ENCODE data around the gene FUCA2.
A peak's percentile ranks its signal among the peaks of the same experiment; 100 is the strongest.
"Not testable (repeated sequence)": the region's sequence is repeated elsewhere in the genome, so short reads cannot be mapped to it uniquely, and the experiment has no call there.

The FUCA2 gene

GRCh38 chr6:143498428-143498827 lies 13.1 kb downstream of the FUCA2 start:
- DNase-seq (ENCODE audit: low read depth) = no peak

- DNase-seq (ENCODE audit: low read depth) = no peak
Observed at GRCh38 chr6:143496974-143497373, 14.5 kb downstream of the FUCA2 start.

- no peak for DNase-seq (ENCODE audit: low read depth)
Observed at GRCh38 chr6:143490775-143491174, 20.7 kb downstream of the FUCA2 start.

- no peak for DNase-seq (ENCODE audit: low read depth)
Observed at GRCh38 chr6:143490244-143490643, 21.3 kb downstream of the FUCA2 start.

DNA sequence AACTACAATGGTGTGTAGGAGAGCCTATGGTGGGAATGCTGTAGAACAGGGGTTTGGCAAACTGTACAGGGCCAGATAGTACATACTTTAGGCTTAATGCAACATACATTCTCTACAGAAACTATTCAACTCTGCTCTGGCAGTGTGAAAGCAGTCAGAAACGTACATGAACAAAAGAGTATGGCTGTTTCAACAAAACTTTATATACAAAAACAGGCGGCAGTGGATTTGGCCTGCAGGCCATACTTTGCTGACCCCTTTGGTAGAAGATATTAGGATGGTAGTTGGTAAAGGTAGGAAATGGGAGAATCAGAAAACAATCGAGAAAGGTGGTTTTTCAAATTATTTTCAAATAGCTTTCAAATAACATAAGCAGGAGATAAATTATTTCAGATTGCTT lies 24.8 kb downstream of the FUCA2 start:
- no peak for DNase-seq (ENCODE audit: low read depth)

DNA sequence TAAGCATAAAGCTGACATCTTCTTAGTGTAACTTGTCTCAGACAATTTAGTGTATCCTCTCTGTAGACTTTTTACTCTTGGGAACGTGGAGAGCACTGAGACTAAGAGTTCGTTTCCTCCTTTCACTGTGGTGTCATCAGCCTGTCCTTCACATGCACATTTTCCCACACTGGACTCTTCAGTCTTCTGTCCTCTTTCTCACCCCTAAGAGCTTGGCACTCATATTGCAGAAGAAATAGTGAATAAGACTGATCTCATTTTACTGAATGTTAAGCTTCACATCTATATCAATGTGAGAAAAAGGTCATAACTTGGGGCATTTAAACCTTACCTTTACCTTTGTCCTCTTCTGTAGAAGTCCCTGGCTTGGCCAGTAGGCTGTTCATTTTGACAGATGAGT lies 25.6 kb downstream of the FUCA2 start:
- no peak for DNase-seq (ENCODE audit: low read depth)

DNA sequence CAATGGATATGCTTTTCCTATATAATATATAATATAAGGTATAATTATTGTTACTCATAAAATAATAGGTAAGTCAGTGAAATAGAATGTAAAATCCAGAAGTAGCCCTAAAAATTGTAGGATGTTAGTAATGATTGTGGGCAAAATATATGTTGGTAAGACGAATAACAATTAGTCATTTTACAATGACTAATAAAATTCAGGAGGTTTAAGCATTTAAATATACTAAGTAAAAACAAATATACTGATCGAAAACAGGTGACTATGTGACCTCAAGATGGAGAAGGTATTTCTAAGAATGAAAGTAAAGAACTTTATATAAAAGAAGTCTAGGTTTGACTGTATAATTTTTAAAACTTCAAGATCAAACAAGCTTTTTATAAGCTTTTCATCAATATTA lies 28.9 kb downstream of the FUCA2 start:
- no peak for DNase-seq (ENCODE audit: low read depth)

DNA sequence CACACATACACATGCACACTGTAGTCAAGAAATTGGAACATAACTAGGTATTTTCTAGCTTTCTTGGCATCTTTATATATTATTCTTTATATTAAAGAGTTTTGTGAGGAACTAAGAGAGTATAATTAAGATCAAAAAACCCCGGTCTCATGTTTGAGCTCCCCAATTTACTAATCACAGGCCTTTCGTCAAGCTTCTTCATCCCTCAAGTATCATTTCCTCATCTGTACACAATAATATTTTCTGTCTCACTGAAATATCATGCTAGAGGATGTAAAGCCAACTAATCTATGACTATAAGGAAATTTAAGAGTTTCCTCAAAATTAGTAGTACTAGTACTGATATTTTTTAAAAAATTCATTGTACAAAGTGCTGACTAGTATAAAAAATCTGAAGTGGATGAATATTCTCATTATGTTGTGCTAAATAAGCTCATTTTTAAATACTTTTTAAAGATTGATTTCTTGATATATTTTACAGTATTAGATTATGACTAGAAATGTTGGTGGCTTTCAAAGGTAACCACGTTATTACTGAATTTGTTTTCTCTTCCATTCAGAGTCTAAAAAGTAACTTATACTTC lies 32.9 kb downstream of the FUCA2 start:
- DNase-seq (ENCODE audit: low read depth) = no peak

DNA sequence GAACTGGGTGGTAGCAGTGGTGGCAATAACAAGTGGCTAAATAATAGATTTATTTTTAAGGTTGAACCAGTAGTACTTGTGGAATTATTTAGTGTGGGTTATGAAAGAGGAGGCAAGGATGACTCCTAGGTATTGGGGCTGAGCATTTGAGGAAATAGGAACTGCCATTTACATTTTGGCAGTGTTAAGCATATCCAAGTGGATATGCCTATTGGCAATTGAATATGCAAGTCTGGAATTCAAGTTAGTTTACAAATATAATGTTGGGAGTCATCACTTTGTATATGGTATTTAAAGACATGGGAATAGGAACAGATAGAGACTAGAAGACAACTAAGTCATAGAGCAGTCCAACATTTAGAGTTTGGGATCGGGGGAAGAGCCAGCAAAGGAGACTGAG lies 35.0 kb downstream of the FUCA2 start:
- no peak for DNase-seq (ENCODE audit: low read depth)

GRCh38 chr6:143471822-143472221 lies 39.7 kb downstream of the FUCA2 start:
- no peak for DNase-seq (ENCODE audit: low read depth)

- DNase-seq (ENCODE audit: low read depth) = not testable (repeated sequence)
Observed at GRCh38 chr6:143468823-143469222, 42.7 kb downstream of the FUCA2 start.

GRCh38 chr6:143468026-143468425 lies 43.5 kb downstream of the FUCA2 start:
- no peak for DNase-seq (ENCODE audit: low read depth)

DNA sequence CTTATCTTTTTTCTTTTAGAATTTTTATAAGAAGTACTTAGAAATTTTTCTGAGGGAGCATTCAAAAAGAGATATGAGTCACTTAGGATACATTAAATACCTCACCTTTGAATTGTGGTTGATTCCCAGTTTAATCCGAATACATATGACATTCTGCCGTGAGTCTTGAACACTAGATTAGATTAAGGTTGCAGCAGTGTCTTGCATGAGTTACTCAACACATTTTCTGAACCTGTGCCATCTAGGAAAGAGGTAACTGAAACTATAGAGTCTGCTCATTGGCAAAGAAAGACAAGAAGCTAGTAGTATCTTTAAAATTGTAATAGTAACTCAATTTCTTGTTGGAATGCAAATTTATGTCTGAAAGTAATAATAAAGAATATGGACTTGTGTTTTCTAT lies 46.0 kb downstream of the FUCA2 start:
- no peak for DNase-seq (ENCODE audit: low read depth)

DNA sequence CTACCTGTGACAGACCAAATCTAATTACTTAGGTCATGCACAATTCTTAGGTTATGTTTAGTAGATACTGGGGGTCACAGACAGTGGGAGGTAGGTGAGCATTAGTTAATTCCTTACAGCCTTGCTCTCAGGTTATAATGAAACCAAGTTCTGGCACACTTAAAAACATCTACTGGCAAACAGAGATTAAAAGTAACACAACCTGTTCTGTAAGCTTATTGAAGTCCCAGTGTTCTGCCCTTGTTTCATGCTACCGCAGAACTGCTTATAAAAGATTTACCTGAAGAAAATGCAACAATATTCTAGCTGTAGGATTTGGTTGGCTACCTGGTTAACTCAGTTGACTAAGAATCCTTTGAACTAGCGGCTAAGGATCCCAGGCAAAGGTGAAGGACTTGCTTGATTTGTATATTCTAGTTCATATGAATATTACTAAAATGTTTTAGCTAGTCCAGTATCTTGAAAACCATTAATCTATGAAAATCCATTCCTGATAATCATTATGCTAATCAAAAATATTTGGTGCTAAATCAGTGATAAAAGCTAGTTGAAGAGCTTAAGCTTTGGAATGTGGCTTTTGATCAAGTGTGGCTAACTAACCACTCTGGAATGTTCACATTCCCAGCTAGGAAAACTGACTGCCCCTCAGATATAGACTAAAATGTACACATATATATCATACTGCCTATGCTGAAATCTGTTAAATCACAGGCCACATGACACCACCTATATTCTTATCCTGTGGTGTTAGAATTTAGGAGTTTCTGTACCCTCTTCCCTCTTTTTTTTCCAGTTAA lies 53.8 kb downstream of the FUCA2 start:
- DNase-seq (ENCODE audit: low read depth) = no peak

GRCh38 chr6:143451531-143451930 lies 60.0 kb downstream of the FUCA2 start:
- no peak for DNase-seq (ENCODE audit: low read depth)

GRCh38 chr6:143450453-143451371 lies 60.8 kb downstream of the FUCA2 start, which contains the start of the genes ADAT2 and PEX3:
TSS of gene ADAT2 (minus strand) at chr6:143450695. CDS start at chr6:143450658, 37 bp downstream.
TSS of gene PEX3 (plus strand) at chr6:143450805. CDS start at chr6:143451043, 238 bp downstream.
- DNase-seq (ENCODE audit: low read depth) = peak; percentile 82

GRCh38 chr6:143449714-143450452 lies 61.6 kb downstream of the FUCA2 start:
- DNase-seq (ENCODE audit: low read depth) = peak; percentile 1

- no peak for DNase-seq (ENCODE audit: low read depth)
Observed at GRCh38 chr6:143449082-143449713, 62.3 kb downstream of the FUCA2 start.

- not testable (repeated sequence) for DNase-seq (ENCODE audit: low read depth)
Observed at GRCh38 chr6:143447865-143448264, 63.7 kb downstream of the FUCA2 start.
